WTC11 (cell line): ENCODE results near the gene VWA5B1. TPM values are rescaled to one million over a fixed set of nuclear protein-coding genes. Genes with fewer than 3 reads are reported as not detected.

ENCODE experiments used
- ATAC-seq: fragments of 200-7000 bp; cut with Tn5 transposase; 2 replicates; pipeline ENCODE4 v1.10.0; 2021; ENCODE audit warnings: mild to moderate bottlenecking, moderate library complexity
- CTCF ChIA-PET: fragments of 300-600 bp; sonication (Branson Sonifier 250); formaldehyde crosslinking; loops from one replicate; lab custom pipeline; 2021; ENCODE audit warnings: antibody characterized with exemption; lab: Charles Lee
- POLR2A ChIA-PET: fragments of 350-600 bp; sonication (Branson Sonifier 250); formaldehyde crosslinking; loops from one replicate; lab custom pipeline; 2021; ENCODE audit warnings: antibody characterized with exemption; lab: Charles Lee
- DNase-seq: peaks from one replicate; pipeline ENCODE4 v3.0.0; 2021; ENCODE audit warnings: low spot score
- H3K27ac Mint-ChIP-seq: 2 replicates; pipeline ENCODE4 v1.8.0; 2021; ENCODE audit warnings: mixed read lengths
- H3K27me3 Mint-ChIP-seq: 2 replicates; pipeline ENCODE4 v1.8.0; 2021; ENCODE audit warnings: low read depth, mild to moderate bottlenecking, moderate library complexity, mixed read lengths
- H3K36me3 Mint-ChIP-seq: 2 replicates; pipeline ENCODE4 v1.8.0; 2021; ENCODE audit warnings: mixed read lengths
- H3K4me1 Mint-ChIP-seq: 2 replicates; pipeline ENCODE4 v1.8.0; 2022; ENCODE audit warnings: mixed read lengths
- H3K4me3 Mint-ChIP-seq: 2 replicates; pipeline ENCODE4 v1.8.0; 2021; ENCODE audit warnings: mild to moderate bottlenecking, moderate library complexity, mixed read lengths
- H3K9me3 Mint-ChIP-seq: 2 replicates; pipeline ENCODE4 v1.8.0; 2021; ENCODE audit warnings: mixed read lengths
- AR ChIP-seq: fragments of 250-450 bp; sonication (Bioruptor Pico); IDR thresholded peaks from 2 replicates; pipeline ENCODE4 v1.9.0; 2021; ENCODE audit warnings: mild to moderate bottlenecking
- CDX4 ChIP-seq: fragments of 250-450 bp; sonication (Bioruptor Pico); IDR thresholded peaks from 2 replicates; pipeline ENCODE4 v1.9.0; 2021; ENCODE audit warnings: moderate library complexity, mild to moderate bottlenecking, inconsistent platforms, borderline replicate concordance
- E2F1 ChIP-seq: sonication (generic); formaldehyde crosslinking; IDR thresholded peaks from 2 replicates; pipeline ENCODE4 v1.8.0; 2022; ENCODE audit warnings: mild to moderate bottlenecking, missing genetic modification reagents
- ERG ChIP-seq: fragments of 250-450 bp; sonication (Bioruptor Pico); IDR thresholded peaks from 2 replicates; pipeline ENCODE4 v1.8.0; 2021; ENCODE audit warnings: mild to moderate bottlenecking
- FOXK1 ChIP-seq: sonication (generic); formaldehyde crosslinking; IDR thresholded peaks from 2 replicates; pipeline ENCODE4 v1.8.0; 2022; ENCODE audit warnings: mild to moderate bottlenecking, moderate library complexity, missing genetic modification reagents
- FOXP4 ChIP-seq: sonication (generic); formaldehyde crosslinking; IDR thresholded peaks from 2 replicates; pipeline ENCODE4 v1.8.0; 2022; ENCODE audit warnings: mild to moderate bottlenecking, missing genetic modification reagents
- IRF2 ChIP-seq: sonication (generic); formaldehyde crosslinking; IDR thresholded peaks from 2 replicates; pipeline ENCODE4 v1.8.0; 2022; ENCODE audit warnings: low read depth, missing genetic modification reagents, borderline replicate concordance
- JAZF1 ChIP-seq: fragments of 250-450 bp; sonication (Bioruptor Pico); IDR thresholded peaks from 2 replicates; pipeline ENCODE4 v1.9.0; 2021; ENCODE audit warnings: moderate library complexity, mild to moderate bottlenecking, inconsistent platforms
- JUN ChIP-seq: sonication (generic); formaldehyde crosslinking; IDR thresholded peaks from 2 replicates; pipeline ENCODE4 v1.8.0; 2023; ENCODE audit warnings: mild to moderate bottlenecking, missing genetic modification reagents
- MLX ChIP-seq: sonication (generic); formaldehyde crosslinking; IDR thresholded peaks from 2 replicates; pipeline ENCODE4 v1.8.1; 2023; ENCODE audit warnings: mild to moderate bottlenecking, missing genetic modification reagents, moderate library complexity
- MXD4 ChIP-seq: fragments of 250-450 bp; sonication (Bioruptor Pico); IDR thresholded peaks from 2 replicates; pipeline ENCODE4 v1.8.0; 2021; ENCODE audit warnings: mild to moderate bottlenecking, moderate library complexity, borderline replicate concordance
- OVOL2 ChIP-seq: fragments of 250-450 bp; sonication (Bioruptor Pico); IDR thresholded peaks from 2 replicates; pipeline ENCODE4 v1.9.0; 2021; ENCODE audit warnings: mild to moderate bottlenecking, borderline replicate concordance
- PREB ChIP-seq: sonication (generic); formaldehyde crosslinking; IDR thresholded peaks from 2 replicates; pipeline ENCODE4 v1.8.1; 2022; ENCODE audit warnings: mild to moderate bottlenecking, missing genetic modification reagents, moderate library complexity, borderline replicate concordance
- SOX15 ChIP-seq: fragments of 250-450 bp; sonication (Bioruptor Pico); IDR thresholded peaks from 2 replicates; pipeline ENCODE4 v1.9.0; 2021; ENCODE audit warnings: mild to moderate bottlenecking
- SP1 ChIP-seq: sonication (generic); formaldehyde crosslinking; conservative IDR thresholded peaks from 2 replicates; pipeline ENCODE4 v1.8.1; 2022; ENCODE audit warnings: missing genetic modification reagents
- USF1 ChIP-seq: sonication (generic); formaldehyde crosslinking; IDR thresholded peaks from 2 replicates; pipeline ENCODE4 v1.8.0; 2022; ENCODE audit warnings: mild to moderate bottlenecking, missing genetic modification reagents
- ZBTB21 ChIP-seq: sonication (generic); formaldehyde crosslinking; IDR thresholded peaks from 2 replicates; pipeline ENCODE4 v1.8.1; 2023; ENCODE audit warnings: mild to moderate bottlenecking, missing genetic modification reagents, borderline replicate concordance
- ZNF219 ChIP-seq: sonication (generic); formaldehyde crosslinking; IDR thresholded peaks from 2 replicates; pipeline ENCODE4 v1.8.0; 2023; ENCODE audit warnings: missing genetic modification reagents, mild to moderate bottlenecking, borderline replicate concordance
- ZNF416 ChIP-seq: fragments of 250-450 bp; sonication (Bioruptor Pico); IDR thresholded peaks from 2 replicates; pipeline ENCODE4 v1.9.0; 2021; ENCODE audit warnings: mild to moderate bottlenecking, inconsistent platforms
- ZNF423 ChIP-seq: fragments of 250-450 bp; sonication (Bioruptor Pico); IDR thresholded peaks from 2 replicates; pipeline ENCODE4 v2.1.2; 2022; ENCODE audit warnings: mild to moderate bottlenecking, moderate library complexity
- ZNF671 ChIP-seq: fragments of 250-450 bp; sonication (Bioruptor Pico); IDR thresholded peaks from 2 replicates; pipeline ENCODE4 v1.8.0; 2021; ENCODE audit warnings: mild to moderate bottlenecking
- ZSCAN18 ChIP-seq: fragments of 250-450 bp; sonication (Bioruptor Pico); IDR thresholded peaks from 2 replicates; pipeline ENCODE4 v2.1.2; 2022; ENCODE audit warnings: mild to moderate bottlenecking, moderate library complexity
- total RNA-seq: library from RNA; stranded (reverse); gene quantifications from 3 replicates; pipeline ENCODE4 v1.2.3, GENCODE V29; 2021

Gene VWA5B1
- total RNA-seq, 1 experiment from 2014 or later: 1.5 TPM

GRCh38 chr1:20380616-20381035 is 90.0 kb downstream of the VWA5B1 start (continued):
- TF ChIP-seq USF1 (CRISPR knock-in tag) (no peak), ERG (no peak), ZNF423 (CRISPR knock-in tag) (no peak), SOX15 (CRISPR knock-in tag) (no peak), OVOL2 (CRISPR knock-in tag) (no peak)
- TF ChIP-seq, all 79 proteins: peak for 0

GRCh38 chr1:20381045-20381641 is 90.5 kb downstream of the VWA5B1 start:
- H3K27ac Mint-ChIP-seq: no peak overlapping the region
- no peak for TF ChIP-seq OVOL2 (CRISPR knock-in tag)
- TF ChIP-seq MLX (CRISPR knock-in tag): no peak
- TF ChIP-seq ZNF416: no peak
- TF ChIP-seq JAZF1: no peak
- TF ChIP-seq ZSCAN18 (CRISPR knock-in tag): no peak
- TF ChIP-seq E2F1 (CRISPR knock-in tag): no peak
- TF ChIP-seq SOX15 (CRISPR knock-in tag): no peak
- TF ChIP-seq PREB: no peak
- no peak for TF ChIP-seq ZNF671 (CRISPR knock-in tag)
- TF ChIP-seq ZBTB21 (CRISPR knock-in tag): no peak
- TF ChIP-seq SP1 (CRISPR knock-in tag): no peak
- TF ChIP-seq FOXK1: no peak
- no peak for TF ChIP-seq IRF2 (CRISPR knock-in tag)
- no peak for TF ChIP-seq CDX4 (CRISPR knock-in tag)
- no peak for TF ChIP-seq ZNF219 (CRISPR knock-in tag)
- TF ChIP-seq MXD4 (CRISPR knock-in tag): no peak
- TF ChIP-seq AR: no peak
- TF ChIP-seq FOXP4 (CRISPR knock-in tag): no peak
- no peak for TF ChIP-seq JUN (CRISPR knock-in tag)
- TF ChIP-seq, all 79 proteins: peak for 0
- ChIA-PET CTCF (interaction anchor here (0.9 to 2.7 kb wide), 4 partner anchors 19 to 168 kb away, joined by 3 to 15 read pairs (median 10); no protein-coding TSS in a partner anchor), POLR2A (no interaction called here)
- peaks cover 47% of the 10 kb centered on the region for H3K27me3 Mint-ChIP-seq
- ATAC-seq (no peak), DNase-seq (no peak)
- no peaks in the 10 kb centered on the region for H3K36me3 Mint-ChIP-seq
- H3K4me3 Mint-ChIP-seq: no peak overlapping the region
- no peaks in the 10 kb centered on the region for H3K9me3 Mint-ChIP-seq
- peaks cover 16% of the 10 kb centered on the region for H3K4me1 Mint-ChIP-seq
